Prostate gland (tissue), 2 donors: Measurements from ENCODE around the gene RANBP3. TPM values are rescaled to one million over a fixed set of nuclear protein-coding genes. Genes with fewer than 3 reads are reported as not detected.
"Not testable (repeated sequence)": the region's sequence is repeated elsewhere in the genome, so short reads cannot be mapped to it uniquely, and the experiment has no call there.

Experiments
- DNase-seq: peaks from one replicate; pipeline ENCODE4 v3.0.0-alpha.2; 2019; ENCODE audit warnings: low spot score
- H3K27ac ChIP-seq, 2 donors: fragments of 200-600 bp; sonication (generic); 2 replicates each; pipeline ENCODE4 v1.5.1; 2017 to 2019
- H3K27me3 ChIP-seq: fragments of 200-600 bp; sonication (generic); replicated peaks from 2 replicates; pipeline ENCODE4 v1.5.1; 2019; ENCODE audit not compliant: insufficient read depth
- H3K36me3 ChIP-seq, 2 donors: fragments of 200-600 bp; sonication (generic); 1 replicate in 1 of 2; 2 replicates in 1 of 2; pipeline versions ENCODE4 v1.5.1 to v1.8.1; 2017 to 2019
- H3K4me1 ChIP-seq: fragments of 200-600 bp; sonication (generic); replicated peaks from 2 replicates; pipeline ENCODE4 v1.5.1; 2019
- H3K4me3 ChIP-seq, 2 donors: fragments of 200-600 bp; sonication (generic); 2 replicates each; pipeline ENCODE4 v1.5.1; 2017 to 2019
- H3K9me3 ChIP-seq: fragments of 200-600 bp; sonication (generic); 2 replicates; pipeline ENCODE4 v1.5.1; 2017
- POLR2A ChIP-seq: fragments of 450-650 bp; IDR thresholded peaks from one replicate; pipeline ENCODE4 v1.6.1; 2016; ENCODE audit warnings: antibody characterized with exemption, mild to moderate bottlenecking
- POLR2AphosphoS5 ChIP-seq: sonication (generic); formaldehyde crosslinking; IDR thresholded peaks from one replicate; pipeline ENCODE4 v1.6.1; 2017; ENCODE audit warnings: antibody characterized with exemption
- WGBS: methylation state at CpG from one replicate; pipeline ENCODE4 v1.1.5; 2018; 5-methylcytosine and 5-hydroxymethylcytosine counted together
- intact Hi-C: fragments of 100-400 bp; cut with DNase I; formaldehyde crosslinking; loops from one replicate; pipeline ENCODE4 v1.14.2; 2022
- total RNA-seq, 2 donors: library from RNA; depleted of rRNA; stranded (reverse); fragments of >200 nt; gene quantifications; one replicate each; pipeline ENCODE4 v1.1.0, GENCODE V29; 2016
- TF ChIP-seq, protein P1 (sequence below), 4 experiments: fragments of 200-600 bp in 2 of 4; fragments of 450-650 bp in 2 of 4; sonication (generic) in 2 of 4; IDR thresholded peaks; 1 replicate in 3 of 4; 2 replicates in 1 of 4; pipeline ENCODE4 v1.5.1; 2016 to 2019; ENCODE audit warnings: antibody characterized with exemption in 4 of 4, mild to moderate bottlenecking in 2 of 4, moderate library complexity in 2 of 4

The RANBP3 gene
- total RNA-seq, 2 donors from 2014 or later: 84.6 to 120 TPM

DNA sequence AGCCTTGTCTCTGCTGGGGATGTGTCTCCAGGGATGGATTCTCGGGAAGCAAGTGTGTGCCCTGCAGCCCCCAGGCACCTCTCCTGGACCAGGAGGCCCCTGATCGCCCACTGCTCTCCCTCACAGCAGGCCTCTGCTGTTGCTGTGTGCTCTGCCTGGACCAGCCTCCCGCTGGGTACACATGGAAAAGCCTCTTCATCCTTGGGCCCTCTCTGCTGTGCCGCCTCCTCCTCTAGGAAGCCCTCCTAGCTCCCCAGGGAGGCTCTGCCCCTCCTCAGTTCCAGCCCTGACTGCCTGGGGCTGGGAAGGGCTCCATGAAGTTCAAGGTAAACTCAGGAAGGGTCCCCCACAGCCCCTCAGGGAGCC is 86.4 kb downstream of the RANBP3 start:
- no peaks in the 10 kb centered on the region for H3K27me3 ChIP-seq
- WGBS: 62% methylated on average over 4 of the region's 4 CpGs
- DNase-seq: no peak
- no peaks in the 10 kb centered on the region for H3K4me1 ChIP-seq
- no peak overlapping the region for H3K4me3 ChIP-seq
- intact Hi-C loops: no loop called here
- no peaks in the 10 kb centered on the region for H3K36me3 ChIP-seq
- TF ChIP-seq POLR2AphosphoS5: no peak
- no peak for TF ChIP-seq POLR2A
- TF ChIP-seq, protein P1, sequence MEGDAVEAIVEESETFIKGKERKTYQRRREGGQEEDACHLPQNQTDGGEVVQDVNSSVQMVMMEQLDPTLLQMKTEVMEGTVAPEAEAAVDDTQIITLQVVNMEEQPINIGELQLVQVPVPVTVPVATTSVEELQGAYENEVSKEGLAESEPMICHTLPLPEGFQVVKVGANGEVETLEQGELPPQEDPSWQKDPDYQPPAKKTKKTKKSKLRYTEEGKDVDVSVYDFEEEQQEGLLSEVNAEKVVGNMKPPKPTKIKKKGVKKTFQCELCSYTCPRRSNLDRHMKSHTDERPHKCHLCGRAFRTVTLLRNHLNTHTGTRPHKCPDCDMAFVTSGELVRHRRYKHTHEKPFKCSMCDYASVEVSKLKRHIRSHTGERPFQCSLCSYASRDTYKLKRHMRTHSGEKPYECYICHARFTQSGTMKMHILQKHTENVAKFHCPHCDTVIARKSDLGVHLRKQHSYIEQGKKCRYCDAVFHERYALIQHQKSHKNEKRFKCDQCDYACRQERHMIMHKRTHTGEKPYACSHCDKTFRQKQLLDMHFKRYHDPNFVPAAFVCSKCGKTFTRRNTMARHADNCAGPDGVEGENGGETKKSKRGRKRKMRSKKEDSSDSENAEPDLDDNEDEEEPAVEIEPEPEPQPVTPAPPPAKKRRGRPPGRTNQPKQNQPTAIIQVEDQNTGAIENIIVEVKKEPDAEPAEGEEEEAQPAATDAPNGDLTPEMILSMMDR (IDR thresholded peaks at IDR 0.05): no peak
- no peaks in the 10 kb centered on the region for H3K9me3 ChIP-seq
- H3K27ac ChIP-seq: no peak overlapping the region

DNA sequence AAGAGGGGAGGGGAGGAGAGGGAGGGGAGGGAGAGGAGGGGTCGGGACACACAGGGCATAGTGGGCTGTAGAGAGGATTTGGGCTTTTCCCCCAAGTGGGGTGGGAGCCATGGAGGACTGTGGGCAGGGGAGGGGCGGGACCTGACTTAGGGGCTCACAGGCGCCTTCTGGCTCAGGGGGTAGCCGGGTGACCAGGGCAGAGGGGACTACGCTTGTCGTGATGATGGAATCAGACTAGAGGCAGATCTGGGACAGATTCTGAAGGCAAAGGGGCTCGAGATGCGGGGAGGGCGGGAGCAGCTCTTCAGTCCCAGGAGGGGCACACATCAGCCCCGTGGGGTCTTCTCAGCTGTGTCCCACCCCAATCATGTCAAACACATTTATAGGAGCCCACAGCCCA is 87.8 kb downstream of the RANBP3 start:
- Histone ChIP-seq H3K27ac (no peak overlapping the region), H3K27me3 (no peaks in the 10 kb centered on the region), H3K4me3 (no peak overlapping the region), H3K9me3 (no peaks in the 10 kb centered on the region), H3K4me1 (no peaks in the 10 kb centered on the region), H3K36me3 (no peaks in the 10 kb centered on the region)
- intact Hi-C loops: no loop called here
- DNase-seq: no peak
- WGBS: 35% methylated on average over 10 of the region's 10 CpGs
- TF ChIP-seq, protein P1 (IDR thresholded peaks at IDR 0.05): no peak
- TF ChIP-seq POLR2A (no peak), POLR2AphosphoS5 (no peak)

DNA sequence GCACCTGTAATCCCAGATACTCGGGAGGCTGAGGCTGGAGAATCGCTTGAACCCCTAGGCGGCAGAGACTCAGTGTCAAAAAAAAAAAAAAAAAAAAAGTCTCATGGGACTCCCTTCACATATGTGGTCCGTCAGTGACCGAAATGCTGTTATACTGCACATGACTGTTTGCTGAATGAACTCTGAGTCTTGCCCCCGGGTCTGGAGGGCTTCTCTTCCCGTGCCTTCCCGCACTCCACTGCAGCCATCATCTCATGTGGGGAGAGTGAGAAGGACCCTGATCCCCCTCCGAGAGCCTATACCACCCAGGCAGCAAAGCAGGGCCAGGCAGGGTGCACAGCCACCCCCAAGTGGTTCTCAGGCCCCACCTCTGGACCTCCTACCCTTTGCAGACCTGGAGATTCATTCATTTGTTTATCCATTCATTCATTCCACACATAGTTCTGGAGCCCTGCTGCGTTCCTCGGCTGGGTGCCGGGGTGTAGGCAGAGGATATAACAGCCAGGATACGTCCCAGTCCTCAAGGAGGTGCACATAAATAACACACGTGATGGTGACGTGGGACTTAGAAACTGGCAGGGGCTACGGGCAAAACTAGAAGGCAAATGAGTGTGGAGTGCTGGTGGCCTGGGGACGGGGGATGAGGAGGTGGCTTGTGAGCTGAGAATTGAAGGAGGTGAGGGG is 88.5 kb downstream of the RANBP3 start:
- H3K27ac ChIP-seq: no peak overlapping the region
- DNase-seq: no peak
- WGBS: 63% methylated on average over 17 of the region's 17 CpGs
- H3K9me3 ChIP-seq: no peaks in the 10 kb centered on the region
- H3K27me3 ChIP-seq: no peaks in the 10 kb centered on the region
- no peak for TF ChIP-seq POLR2AphosphoS5
- TF ChIP-seq, protein P1 (IDR thresholded peaks at IDR 0.05): no peak
- intact Hi-C loops: no loop called here
- no peaks in the 10 kb centered on the region for H3K36me3 ChIP-seq
- H3K4me3 ChIP-seq: no peak overlapping the region
- H3K4me1 ChIP-seq: no peaks in the 10 kb centered on the region

DNA sequence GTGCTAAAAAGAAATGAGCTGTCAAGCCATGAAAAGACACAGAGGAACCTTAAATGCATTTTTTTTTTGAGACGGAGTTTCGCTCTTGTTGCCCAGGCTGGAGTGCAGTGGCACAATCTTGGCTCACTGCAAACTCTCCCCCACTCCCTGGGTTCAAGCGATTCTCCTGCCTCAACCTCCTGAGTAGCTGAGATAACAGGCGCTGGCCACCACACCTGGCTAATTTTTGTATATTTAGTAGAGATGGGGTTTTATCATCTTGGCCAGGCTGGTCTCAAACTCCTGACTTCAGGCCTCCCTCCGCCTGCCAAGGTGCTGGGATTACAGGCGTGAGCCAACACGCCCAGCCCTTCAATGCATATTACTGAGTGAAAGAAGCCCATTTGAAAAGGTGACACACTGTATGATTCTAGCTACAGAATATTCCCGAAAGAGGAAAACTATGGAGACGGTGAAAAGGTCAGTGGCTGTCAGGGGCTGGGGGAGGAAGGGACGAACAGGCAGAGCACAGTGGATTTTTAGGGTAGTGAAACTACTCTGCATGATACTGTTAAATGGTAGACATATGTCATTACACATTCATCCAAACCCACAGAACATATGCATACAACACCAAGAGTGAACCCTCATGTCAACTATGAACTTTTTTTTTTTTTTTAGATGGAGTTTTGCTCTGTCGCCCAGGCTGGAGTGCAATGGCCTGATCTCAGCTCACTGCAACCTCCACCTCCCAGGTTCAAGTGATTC is 93.7 kb downstream of the RANBP3 start:
- DNase-seq, H3K36me3 ChIP-seq, H3K4me3 ChIP-seq, H3K27me3 ChIP-seq, intact Hi-C loops, H3K9me3 ChIP-seq, H3K27ac ChIP-seq, H3K4me1 ChIP-seq: not testable (repeated sequence)
- WGBS: 56% methylated on average over 11 of the region's 11 CpGs

DNA sequence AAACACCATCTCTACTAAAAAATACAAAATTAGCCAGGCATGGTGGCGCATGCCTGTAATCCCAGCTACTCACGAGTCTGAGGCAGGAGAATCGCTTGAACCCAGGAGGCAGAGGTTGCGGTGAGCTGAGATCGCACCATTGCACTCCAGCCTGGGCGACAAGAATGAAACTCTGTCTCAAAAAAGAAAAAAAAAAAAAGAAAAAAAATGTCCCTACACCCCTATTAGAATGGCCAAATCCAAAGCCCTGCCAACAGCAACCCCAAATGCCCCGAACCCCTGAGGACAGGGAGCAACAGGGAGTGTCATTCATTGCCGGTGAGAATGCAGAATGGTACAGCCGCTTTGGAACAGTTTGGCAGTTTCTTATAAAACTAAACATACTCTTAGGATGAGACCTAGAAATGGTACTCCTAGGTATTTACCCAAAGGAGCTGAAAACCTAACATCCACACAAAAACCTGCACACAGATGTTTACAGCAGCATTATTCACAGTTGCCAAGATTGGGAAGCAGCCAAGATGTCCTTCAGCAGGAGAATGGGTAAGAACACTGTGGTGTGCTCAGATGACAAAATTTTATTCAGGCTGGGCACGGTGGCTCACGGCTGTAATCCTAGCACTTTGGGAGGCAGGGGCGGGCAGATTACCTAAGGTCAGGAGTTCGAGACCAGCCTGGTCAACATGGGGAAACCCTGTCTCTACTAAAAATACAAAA is 94.6 kb downstream of the RANBP3 start:
- 47% methylated on average over 13 of the region's 13 CpGs for WGBS
- H3K36me3 ChIP-seq, intact Hi-C loops, DNase-seq, H3K4me3 ChIP-seq, H3K27me3 ChIP-seq, H3K4me1 ChIP-seq, H3K9me3 ChIP-seq: not testable (repeated sequence)
- H3K27ac ChIP-seq: peak overlapping the region in 1 of 2 donors; percentile 11
